ENCODE measurements around the gene UTP11.
A peak's percentile ranks its signal among the peaks of the same experiment; 100 is the strongest.

UTP11 gene

DNA sequence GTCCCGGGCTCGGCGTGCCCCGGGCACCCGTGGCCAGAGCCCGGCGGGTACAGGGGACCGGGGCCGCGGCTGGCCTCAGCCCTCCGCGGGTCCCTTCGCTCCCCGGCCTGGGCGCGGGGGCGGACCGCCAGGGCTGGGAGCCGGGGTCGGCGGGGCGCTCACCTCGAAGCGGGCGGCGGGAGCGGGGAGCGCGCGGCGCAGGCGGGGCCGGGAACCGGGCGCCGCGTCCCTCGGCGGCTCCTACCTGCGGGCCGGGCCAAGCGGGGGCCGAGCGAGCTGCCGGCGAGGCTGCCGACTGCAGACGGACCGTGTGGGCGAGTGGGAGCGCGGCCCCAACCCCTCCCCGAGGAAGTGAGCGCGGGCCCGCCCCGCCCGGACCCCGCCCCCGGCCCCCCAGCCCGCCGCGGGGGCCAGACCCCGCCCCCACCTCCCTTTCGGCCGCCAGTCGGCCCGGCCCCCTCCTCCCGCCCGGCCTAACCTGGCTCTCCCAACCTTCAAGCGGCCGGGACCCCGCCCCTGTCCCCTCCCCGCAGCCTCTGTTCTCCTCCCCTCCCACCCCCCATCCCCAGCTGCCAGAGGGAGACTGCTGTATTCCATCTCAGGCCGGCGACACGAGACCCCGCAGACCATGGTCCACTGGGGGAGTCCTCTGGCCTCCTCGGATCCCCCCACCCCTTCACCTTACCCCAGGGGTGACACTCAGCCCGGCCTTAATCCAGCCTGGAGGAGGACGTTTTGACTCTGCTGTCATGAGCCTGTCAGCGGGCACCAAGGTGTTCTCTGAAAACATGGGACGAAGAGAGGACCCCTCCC lies 7.1 kb upstream of the UTP11 start, which contains the start of gene FHL3:
Gene FHL3 (minus strand): TSS at position 320 of the 813 bp plus-strand sequence. CDS start 6,102 bp downstream, outside the sequence.
- peak within 1 kb of the TSS; percentile 93 for H3K27ac ChIP-seq (ENCODE audit: low read depth, low read length)
- no peaks in the 10 kb centered on the region for H3K36me3 ChIP-seq (ENCODE audit: insufficient read depth, low read length)
- H3K9me3 ChIP-seq (ENCODE audit: low read length), result no peaks in the 10 kb centered on the region
- H3K4me1 ChIP-seq (ENCODE audit: insufficient read depth, low read length), result peaks cover 45% of the 10 kb centered on the region
- H3K27me3 ChIP-seq (ENCODE audit: control insufficient read depth in 1 of 2, insufficient read depth in 2 of 2, low read length in 2 of 2), result no peaks in the 10 kb centered on the region
- peak within 1 kb of the TSS; percentile 79 to 81 for H3K4me3 ChIP-seq (ENCODE audit: low read depth in 1 of 2, low read length in 2 of 2)
- peak within 1 kb of the TSS; percentile 87 for H3K9ac ChIP-seq (ENCODE audit: low read length)

GRCh38 chr1:38006008-38006828 lies 6.3 kb upstream of the UTP11 start:
- peak overlapping the region in 1 of 2 donors; percentile 23 for H3K4me3 ChIP-seq (ENCODE audit: low read depth in 1 of 2, low read length in 2 of 2)
- peak overlapping the region; percentile 85 for H3K27ac ChIP-seq (ENCODE audit: low read depth, low read length)

GRCh38 chr1:38009088-38009840 lies 3.3 kb upstream of the UTP11 start:
- Histone ChIP-seq H3K4me1 (ENCODE audit: insufficient read depth, low read length) (peaks cover 20% of the 10 kb centered on the region), H3K9ac (ENCODE audit: low read length) (no peak overlapping the region), H3K4me3 (ENCODE audit: low read depth in 1 of 2, low read length in 2 of 2) (no peak overlapping the region), H3K27ac (ENCODE audit: low read depth, low read length) (no peak overlapping the region), H3K36me3 (ENCODE audit: insufficient read depth, low read length) (peaks cover 3% of the 10 kb centered on the region), H3K27me3 (ENCODE audit: control insufficient read depth in 1 of 2, insufficient read depth in 2 of 2, low read length in 2 of 2) (no peaks in the 10 kb centered on the region), H3K9me3 (ENCODE audit: low read length) (no peaks in the 10 kb centered on the region)

More at GRCh38 chr1:38006008-38006828, 6.3 kb upstream of the UTP11 start:
- Histone ChIP-seq H3K36me3 (ENCODE audit: insufficient read depth, low read length) (no peaks in the 10 kb centered on the region), H3K27me3 (ENCODE audit: control insufficient read depth in 1 of 2, insufficient read depth in 2 of 2, low read length in 2 of 2) (no peaks in the 10 kb centered on the region), H3K9ac (ENCODE audit: low read length) (peak overlapping the region; percentile 61), H3K4me1 (ENCODE audit: insufficient read depth, low read length) (peaks cover 37% of the 10 kb centered on the region), H3K9me3 (ENCODE audit: low read length) (no peaks in the 10 kb centered on the region)

DNA sequence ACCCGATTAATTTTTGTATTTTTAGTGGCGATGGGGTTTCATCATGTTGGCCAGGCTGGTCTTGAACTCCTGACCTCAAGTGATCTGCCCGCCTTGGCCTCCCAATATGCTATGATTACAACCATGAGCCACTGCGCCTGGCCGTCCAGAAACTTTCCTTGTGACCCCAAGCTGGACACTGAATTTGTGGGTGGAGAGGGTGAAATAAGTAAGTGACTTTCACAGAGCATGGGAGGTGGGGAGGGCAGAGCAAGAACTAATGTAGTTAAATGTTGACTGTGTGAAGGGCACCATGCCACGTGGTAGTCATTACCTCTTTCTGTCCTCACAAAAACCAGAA lies 2.7 kb upstream of the UTP11 start:
- H3K9ac ChIP-seq (ENCODE audit: low read length), result no peak overlapping the region
- peaks cover 5% of the 10 kb centered on the region for H3K36me3 ChIP-seq (ENCODE audit: insufficient read depth, low read length)
- H3K27ac ChIP-seq (ENCODE audit: low read depth, low read length), result no peak overlapping the region
- no peak overlapping the region for H3K4me3 ChIP-seq (ENCODE audit: low read depth in 1 of 2, low read length in 2 of 2)
- no peaks in the 10 kb centered on the region for H3K27me3 ChIP-seq (ENCODE audit: control insufficient read depth in 1 of 2, insufficient read depth in 2 of 2, low read length in 2 of 2)
- H3K9me3 ChIP-seq (ENCODE audit: low read length), result no peaks in the 10 kb centered on the region
- peaks cover 19% of the 10 kb centered on the region for H3K4me1 ChIP-seq (ENCODE audit: insufficient read depth, low read length)

- Histone ChIP-seq H3K27me3 (ENCODE audit: control insufficient read depth in 1 of 2, insufficient read depth in 2 of 2, low read length in 2 of 2) (no peaks in the 10 kb centered on the region), H3K9ac (ENCODE audit: low read length) (peak overlapping the region; percentile 98), H3K9me3 (ENCODE audit: low read length) (no peaks in the 10 kb centered on the region), H3K27ac (ENCODE audit: low read depth, low read length) (peak overlapping the region; percentile 97), H3K36me3 (ENCODE audit: insufficient read depth, low read length) (peaks cover 24% of the 10 kb centered on the region), H3K4me3 (ENCODE audit: low read depth in 1 of 2, low read length in 2 of 2) (peak overlapping the region; percentile 82 to 92), H3K4me1 (ENCODE audit: insufficient read depth, low read length) (peaks cover 40% of the 10 kb centered on the region)
Observed at GRCh38 chr1:38013227-38013622, 691 bp downstream of the UTP11 start.

GRCh38 chr1:38014171-38014570 lies 1.6 kb downstream of the UTP11 start:
- Histone ChIP-seq H3K27me3 (ENCODE audit: control insufficient read depth in 1 of 2, insufficient read depth in 2 of 2, low read length in 2 of 2) (no peaks in the 10 kb centered on the region), H3K27ac (ENCODE audit: low read depth, low read length) (no peak overlapping the region), H3K4me3 (ENCODE audit: low read depth in 1 of 2, low read length in 2 of 2) (peak overlapping the region in 1 of 2 donors; percentile 3), H3K4me1 (ENCODE audit: insufficient read depth, low read length) (peaks cover 40% of the 10 kb centered on the region), H3K9ac (ENCODE audit: low read length) (no peak overlapping the region), H3K36me3 (ENCODE audit: insufficient read depth, low read length) (peaks cover 34% of the 10 kb centered on the region), H3K9me3 (ENCODE audit: low read length) (no peaks in the 10 kb centered on the region)

DNA sequence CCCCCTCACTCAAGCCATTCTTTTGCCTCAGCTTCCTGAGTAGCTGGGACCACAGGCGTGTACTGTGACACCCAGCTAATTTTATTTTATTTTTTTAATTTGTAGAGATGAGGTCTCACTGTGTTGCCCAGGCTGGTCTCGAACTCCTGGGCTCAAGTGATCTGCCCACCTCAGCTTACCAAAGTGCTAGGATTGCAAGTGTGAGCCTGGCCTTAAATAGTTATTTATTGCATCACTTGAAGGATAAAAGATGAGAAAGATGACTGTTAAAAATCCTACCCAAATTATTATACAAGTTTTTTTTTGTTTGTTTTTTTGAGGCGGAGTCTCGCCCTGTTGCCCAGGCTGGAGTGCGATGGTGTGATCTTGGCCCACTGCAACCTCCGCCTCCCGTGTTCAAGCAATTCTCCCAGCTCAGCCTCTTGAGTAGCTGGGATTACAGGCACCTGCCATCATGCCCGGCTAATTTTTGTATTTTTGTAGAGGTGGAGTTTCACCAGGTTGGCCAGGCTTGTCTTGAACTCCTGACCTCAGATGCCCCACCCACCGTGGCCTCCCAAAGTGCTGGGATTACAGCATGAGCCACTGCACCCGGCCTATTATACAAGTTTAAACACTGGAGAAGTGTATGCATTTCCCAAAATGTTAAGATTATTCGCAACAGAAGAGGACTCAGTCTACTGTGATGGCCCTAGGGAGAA lies 2.3 kb downstream of the UTP11 start:
- Histone ChIP-seq H3K4me3 (ENCODE audit: low read depth in 1 of 2, low read length in 2 of 2) (no peak overlapping the region), H3K9ac (ENCODE audit: low read length) (no peak overlapping the region), H3K27ac (ENCODE audit: low read depth, low read length) (peak overlapping the region; percentile 84), H3K36me3 (ENCODE audit: insufficient read depth, low read length) (peaks cover 39% of the 10 kb centered on the region), H3K27me3 (ENCODE audit: control insufficient read depth in 1 of 2, insufficient read depth in 2 of 2, low read length in 2 of 2) (no peaks in the 10 kb centered on the region), H3K4me1 (ENCODE audit: insufficient read depth, low read length) (peaks cover 40% of the 10 kb centered on the region), H3K9me3 (ENCODE audit: low read length) (no peaks in the 10 kb centered on the region)

DNA sequence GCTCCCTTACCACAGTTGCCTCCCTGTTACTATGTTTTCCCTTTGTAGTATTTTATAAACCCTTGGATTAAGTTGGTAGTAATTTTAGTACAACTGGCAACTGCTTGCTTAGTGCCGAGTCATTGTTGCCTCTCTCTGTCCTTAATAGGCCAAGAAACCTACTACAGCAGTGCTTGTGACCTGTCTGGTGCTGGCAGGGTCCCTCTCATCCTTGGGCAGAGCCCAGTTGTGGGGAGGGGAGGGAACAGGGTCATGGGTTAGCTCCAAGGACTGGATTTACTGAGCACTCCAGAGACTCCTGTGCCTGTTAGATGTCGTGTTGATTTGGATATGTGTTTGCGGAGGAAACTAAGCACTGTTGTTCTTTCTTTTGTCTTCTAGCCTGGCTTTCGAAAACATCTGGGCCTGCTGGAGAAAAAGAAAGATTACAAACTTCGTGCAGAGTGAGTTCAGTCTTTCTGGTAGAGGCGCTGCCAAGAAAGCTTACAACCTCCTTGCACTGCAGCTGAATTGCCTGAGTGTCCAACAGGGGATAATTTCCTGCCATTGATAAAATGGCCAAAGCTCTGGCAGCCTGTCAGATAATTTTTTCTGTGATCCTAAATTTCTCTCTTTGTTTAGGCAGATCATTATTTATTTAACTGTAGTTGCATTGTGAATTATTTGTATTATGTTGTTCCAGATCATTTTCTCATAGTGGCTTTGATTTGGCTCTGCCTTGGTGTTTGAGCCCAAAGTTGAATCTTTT lies 3.6 kb downstream of the UTP11 start:
- Histone ChIP-seq H3K36me3 (ENCODE audit: insufficient read depth, low read length) (peaks cover 51% of the 10 kb centered on the region), H3K27ac (ENCODE audit: low read depth, low read length) (peak overlapping the region; percentile 84), H3K27me3 (ENCODE audit: control insufficient read depth in 1 of 2, insufficient read depth in 2 of 2, low read length in 2 of 2) (no peaks in the 10 kb centered on the region), H3K9me3 (ENCODE audit: low read length) (no peaks in the 10 kb centered on the region), H3K9ac (ENCODE audit: low read length) (peak overlapping the region; percentile 32), H3K4me3 (ENCODE audit: low read depth in 1 of 2, low read length in 2 of 2) (peak overlapping the region in 1 of 2 donors; percentile 22), H3K4me1 (ENCODE audit: insufficient read depth, low read length) (peaks cover 40% of the 10 kb centered on the region)

DNA sequence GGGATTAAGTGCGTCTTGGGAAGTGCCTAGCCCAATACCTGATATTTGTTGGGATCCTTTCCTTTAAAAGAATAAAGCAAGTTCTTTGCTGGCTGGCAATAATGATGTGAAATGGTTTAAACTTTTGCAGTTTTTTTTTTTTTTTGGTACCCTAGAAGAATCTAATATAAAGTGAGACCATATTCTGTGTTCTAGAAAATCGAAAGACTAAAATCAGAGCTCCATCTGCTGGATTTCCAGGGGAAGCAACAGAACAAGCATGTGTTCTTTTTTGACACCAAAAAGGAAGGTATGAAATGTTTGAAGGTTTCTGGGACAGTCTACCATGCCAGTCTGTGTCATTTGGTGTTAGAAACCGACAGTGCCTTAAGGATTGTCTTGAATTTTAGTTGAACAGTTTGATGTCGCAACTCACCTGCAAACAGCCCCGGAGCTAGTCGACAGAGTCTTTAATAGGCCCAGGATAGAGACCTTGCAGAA lies 6.4 kb downstream of the UTP11 start:
- H3K36me3 ChIP-seq (ENCODE audit: insufficient read depth, low read length), result peaks cover 74% of the 10 kb centered on the region
- no peaks in the 10 kb centered on the region for H3K9me3 ChIP-seq (ENCODE audit: low read length)
- no peaks in the 10 kb centered on the region for H3K27me3 ChIP-seq (ENCODE audit: control insufficient read depth in 1 of 2, insufficient read depth in 2 of 2, low read length in 2 of 2)
- H3K9ac ChIP-seq (ENCODE audit: low read length), result no peak overlapping the region
- peaks cover 34% of the 10 kb centered on the region for H3K4me1 ChIP-seq (ENCODE audit: insufficient read depth, low read length)
- no peak overlapping the region for H3K27ac ChIP-seq (ENCODE audit: low read depth, low read length)
- H3K4me3 ChIP-seq (ENCODE audit: low read depth in 1 of 2, low read length in 2 of 2), result no peak overlapping the region

DNA sequence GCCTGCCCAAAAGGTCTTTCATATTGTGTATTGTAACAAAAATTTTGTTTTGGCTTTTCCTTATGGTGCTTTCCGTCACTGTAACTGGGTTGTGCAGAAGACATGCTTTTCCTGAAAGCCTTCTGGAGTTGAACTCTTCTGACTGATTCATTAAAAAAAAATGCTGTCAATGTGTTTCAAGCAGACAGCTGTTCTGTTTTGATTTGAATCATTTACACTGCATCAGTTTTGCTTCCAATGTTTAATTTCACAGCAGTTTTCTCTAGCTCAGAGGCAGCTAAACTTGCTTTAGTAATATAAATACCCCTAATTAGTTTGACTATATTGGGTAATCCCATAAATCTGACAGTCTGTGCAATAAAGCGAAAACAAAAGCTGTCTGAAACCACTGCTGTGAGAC lies 7.9 kb downstream of the UTP11 start:
- H3K36me3 ChIP-seq (ENCODE audit: insufficient read depth, low read length), result peaks cover 80% of the 10 kb centered on the region
- no peaks in the 10 kb centered on the region for H3K9me3 ChIP-seq (ENCODE audit: low read length)
- H3K27ac ChIP-seq (ENCODE audit: low read depth, low read length), result no peak overlapping the region
- H3K4me3 ChIP-seq (ENCODE audit: low read depth in 1 of 2, low read length in 2 of 2), result no peak overlapping the region
- no peak overlapping the region for H3K9ac ChIP-seq (ENCODE audit: low read length)
- no peaks in the 10 kb centered on the region for H3K27me3 ChIP-seq (ENCODE audit: control insufficient read depth in 1 of 2, insufficient read depth in 2 of 2, low read length in 2 of 2)
- peaks cover 21% of the 10 kb centered on the region for H3K4me1 ChIP-seq (ENCODE audit: insufficient read depth, low read length)
